Lower leg skin (tissue), 3 donors: ENCODE results near the gene GNAS.

ENCODE experiments used
- POLR2A ChIP-seq, 2 donors: fragments of 450-650 bp; IDR thresholded peaks; one replicate each; pipeline ENCODE4 v1.6.1; 2016 to 2017; ENCODE audit warnings: antibody characterized with exemption in 2 of 2, mild to moderate bottlenecking in 1 of 2, moderate library complexity in 1 of 2
- TF ChIP-seq, protein P1 (sequence below), 3 donors: fragments of 450-650 bp; IDR thresholded peaks; one replicate each; pipeline ENCODE4 v1.5.1; 2016; ENCODE audit warnings: antibody characterized with exemption in 3 of 3, mild to moderate bottlenecking in 3 of 3, moderate library complexity in 2 of 3

DNA sequence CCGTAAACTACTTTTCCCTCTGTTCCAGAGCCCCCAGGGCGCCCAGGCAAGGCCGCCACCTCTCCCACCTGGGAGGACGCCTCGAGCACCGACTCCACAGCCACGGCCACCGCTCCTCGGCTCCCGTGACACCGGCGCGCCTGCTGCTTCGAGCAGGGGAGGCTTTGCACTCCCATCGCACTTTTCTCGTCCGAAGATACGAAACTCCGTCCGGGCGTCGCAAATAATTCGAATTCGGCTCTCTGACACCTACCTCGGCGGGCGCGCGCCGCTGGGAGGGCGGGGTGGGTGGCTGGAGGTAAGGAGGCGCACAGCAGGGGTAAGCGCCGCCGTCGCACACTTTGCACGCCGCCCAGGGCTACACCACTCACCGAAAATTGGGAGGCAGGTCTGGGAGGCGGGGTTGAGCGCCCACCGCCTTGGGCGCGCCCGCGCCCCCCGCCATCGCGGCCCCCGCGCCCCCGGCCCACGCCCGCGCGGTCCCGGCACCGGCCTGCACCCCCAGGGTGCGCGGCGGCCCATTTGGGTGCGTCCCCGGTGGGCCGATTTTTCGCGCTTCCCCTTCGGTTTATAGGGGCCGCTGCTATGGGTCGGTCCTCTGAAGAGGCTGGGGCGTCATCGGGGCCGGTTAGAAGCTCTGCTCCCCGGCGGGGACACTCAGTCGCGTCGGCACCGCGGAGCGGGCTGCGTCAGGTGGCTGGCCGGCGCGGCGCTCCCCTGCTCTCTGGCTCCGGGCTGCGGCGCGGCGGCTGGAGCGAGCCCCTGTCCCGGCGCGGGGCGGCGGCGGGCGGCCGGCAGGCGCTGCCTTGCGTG lies 36.2 kb downstream of the GNAS start:
- TF ChIP-seq, protein P1, sequence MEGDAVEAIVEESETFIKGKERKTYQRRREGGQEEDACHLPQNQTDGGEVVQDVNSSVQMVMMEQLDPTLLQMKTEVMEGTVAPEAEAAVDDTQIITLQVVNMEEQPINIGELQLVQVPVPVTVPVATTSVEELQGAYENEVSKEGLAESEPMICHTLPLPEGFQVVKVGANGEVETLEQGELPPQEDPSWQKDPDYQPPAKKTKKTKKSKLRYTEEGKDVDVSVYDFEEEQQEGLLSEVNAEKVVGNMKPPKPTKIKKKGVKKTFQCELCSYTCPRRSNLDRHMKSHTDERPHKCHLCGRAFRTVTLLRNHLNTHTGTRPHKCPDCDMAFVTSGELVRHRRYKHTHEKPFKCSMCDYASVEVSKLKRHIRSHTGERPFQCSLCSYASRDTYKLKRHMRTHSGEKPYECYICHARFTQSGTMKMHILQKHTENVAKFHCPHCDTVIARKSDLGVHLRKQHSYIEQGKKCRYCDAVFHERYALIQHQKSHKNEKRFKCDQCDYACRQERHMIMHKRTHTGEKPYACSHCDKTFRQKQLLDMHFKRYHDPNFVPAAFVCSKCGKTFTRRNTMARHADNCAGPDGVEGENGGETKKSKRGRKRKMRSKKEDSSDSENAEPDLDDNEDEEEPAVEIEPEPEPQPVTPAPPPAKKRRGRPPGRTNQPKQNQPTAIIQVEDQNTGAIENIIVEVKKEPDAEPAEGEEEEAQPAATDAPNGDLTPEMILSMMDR (IDR thresholded peaks at IDR 0.05): no peak
- peak in 1 of 2 donors; percentile 70 for TF ChIP-seq POLR2A (IDR thresholded peaks at IDR 0.05)
